ENCODE data around the gene NLGN4Y. TPM values are rescaled to one million over a fixed set of nuclear protein-coding genes. Genes with fewer than 3 reads are reported as not detected.

Gene NLGN4Y
- polyA plus RNA-seq, 6 donors from 2014 or later, result not detected

DNA sequence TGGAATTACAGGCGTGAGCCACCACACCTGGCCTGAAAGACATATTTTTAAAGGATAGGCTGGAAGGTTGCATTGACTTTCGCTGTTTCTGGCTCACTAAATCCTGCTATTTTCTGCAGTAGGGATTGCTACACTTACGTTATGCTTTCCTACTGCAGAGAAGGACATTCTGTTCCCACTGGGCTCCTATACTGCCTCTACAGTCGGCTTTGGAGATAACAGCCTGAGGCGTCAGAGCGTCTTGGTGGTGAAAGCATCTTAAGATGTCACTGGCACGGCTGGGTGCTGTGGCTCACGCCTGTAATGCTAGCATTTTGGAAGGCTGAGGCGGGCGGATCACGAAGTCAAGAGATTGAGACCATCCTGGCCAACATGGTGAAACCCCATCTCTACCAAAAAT, 77.0 kb downstream of the NLGN4Y start:
- ATAC-seq (ENCODE audit: low read depth in 2 of 2) (no peak), DNase-seq (no peak)
- no peak overlapping the region for H3K27ac Mint-ChIP-seq
- H3K9me3 Mint-ChIP-seq, result no peaks in the 10 kb centered on the region
- no peak overlapping the region for H3K4me3 Mint-ChIP-seq
- H3K4me1 Mint-ChIP-seq, result no peaks in the 10 kb centered on the region
- no peaks in the 10 kb centered on the region for H3K36me3 Mint-ChIP-seq
- no peaks in the 10 kb centered on the region for H3K27me3 Mint-ChIP-seq

DNA sequence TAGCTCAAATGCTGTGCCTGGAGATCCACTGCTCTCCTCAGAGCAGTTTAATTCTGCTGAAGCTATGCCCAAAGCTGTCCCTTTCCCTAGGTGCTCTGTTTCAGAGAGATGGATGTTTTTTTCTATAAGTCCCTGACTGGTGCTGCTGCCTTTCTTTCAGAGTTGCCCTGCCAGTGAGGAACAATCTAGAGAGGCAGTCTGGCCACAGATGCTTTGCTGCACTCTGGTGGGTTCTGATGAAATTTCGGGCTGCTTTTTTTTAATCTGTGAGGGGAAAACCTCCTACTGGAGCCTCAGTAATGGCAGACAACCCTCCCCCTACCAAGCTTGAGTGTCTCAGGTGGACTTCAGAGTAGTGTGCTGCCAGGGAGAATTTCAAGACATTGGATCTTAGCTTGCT, 93.3 kb downstream of the NLGN4Y start:
- Mint-ChIP-seq H3K4me1 (no peaks in the 10 kb centered on the region), H3K27me3 (no peaks in the 10 kb centered on the region), H3K9me3 (peaks cover 0 to 4% (median 0%) of the 10 kb centered on the region in 7 donors), H3K4me3 (no peak overlapping the region), H3K36me3 (no peaks in the 10 kb centered on the region), H3K27ac (no peak overlapping the region)
- no peak for ATAC-seq (ENCODE audit: low read depth in 2 of 2)
- no peak for DNase-seq

DNA sequence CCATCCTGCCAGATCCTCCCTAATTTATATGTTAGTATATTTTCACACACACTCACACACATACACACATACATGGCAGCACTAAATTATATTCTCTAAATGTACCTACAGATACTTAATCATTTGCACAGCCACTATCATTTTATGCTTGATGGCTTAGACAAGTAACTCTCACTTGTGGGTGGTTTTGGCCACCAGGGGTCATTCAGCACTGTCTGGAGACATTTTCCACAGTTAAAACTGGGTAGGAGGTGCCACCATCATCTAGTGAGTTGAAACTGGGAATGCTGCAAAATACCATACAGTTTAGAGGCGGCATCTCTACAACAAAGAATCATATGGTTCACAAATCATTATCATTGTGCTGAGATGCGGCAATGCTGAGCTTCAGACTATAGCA, 94.2 kb downstream of the NLGN4Y start:
- no peaks in the 10 kb centered on the region for H3K27me3 Mint-ChIP-seq
- no peak for ATAC-seq (ENCODE audit: low read depth in 2 of 2)
- DNase-seq, result no peak
- no peak overlapping the region for H3K4me3 Mint-ChIP-seq
- H3K9me3 Mint-ChIP-seq, result peaks cover 0 to 4% (median 0%) of the 10 kb centered on the region in 7 donors
- H3K36me3 Mint-ChIP-seq, result no peaks in the 10 kb centered on the region
- H3K4me1 Mint-ChIP-seq, result no peaks in the 10 kb centered on the region
- H3K27ac Mint-ChIP-seq, result no peak overlapping the region

DNA sequence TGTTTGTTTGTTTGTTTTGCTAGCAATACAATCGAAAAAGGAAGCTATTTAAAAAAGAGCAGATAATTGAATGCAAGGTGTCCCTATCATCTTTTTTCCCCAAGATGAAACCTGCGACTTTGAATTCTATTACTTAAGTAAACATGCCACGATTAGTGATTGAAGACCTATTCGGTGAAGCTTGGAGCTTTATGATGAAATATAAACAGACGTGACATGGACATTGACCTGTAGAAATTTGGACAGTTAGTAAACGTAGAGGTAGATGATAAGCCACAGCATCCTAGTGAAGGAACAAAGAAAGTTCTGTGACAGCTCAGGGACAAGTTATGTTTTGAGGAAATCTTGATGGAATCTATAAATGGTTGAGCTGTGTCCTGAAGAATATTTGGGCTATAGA, 103.9 kb downstream of the NLGN4Y start:
- no peak overlapping the region for H3K4me3 Mint-ChIP-seq
- no peak for ATAC-seq (ENCODE audit: low read depth in 2 of 2)
- no peaks in the 10 kb centered on the region for H3K27me3 Mint-ChIP-seq
- no peaks in the 10 kb centered on the region for H3K36me3 Mint-ChIP-seq
- no peak overlapping the region for H3K27ac Mint-ChIP-seq
- H3K4me1 Mint-ChIP-seq, result no peaks in the 10 kb centered on the region
- no peak for DNase-seq
- peaks cover 0 to 3% (median 0%) of the 10 kb centered on the region in 7 donors for H3K9me3 Mint-ChIP-seq

DNA sequence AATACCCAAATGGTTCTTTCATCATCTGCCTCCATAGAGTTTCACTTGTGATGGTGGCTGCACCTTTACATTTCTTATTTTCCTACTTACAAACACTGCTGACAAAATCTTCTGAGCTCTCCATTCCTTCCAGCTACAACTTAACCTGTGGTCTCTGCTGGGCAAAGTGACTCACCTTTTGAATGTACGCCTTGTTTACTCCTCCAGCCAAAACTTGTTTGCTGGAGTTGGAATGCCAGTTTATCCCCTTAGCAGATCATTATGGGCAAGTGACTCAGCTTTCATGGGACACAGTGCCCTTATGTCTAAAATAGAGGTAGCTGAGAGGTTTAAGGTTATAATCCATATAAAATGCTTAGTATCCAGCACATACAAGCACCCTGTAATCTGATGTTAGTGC, 107.3 kb downstream of the NLGN4Y start:
- no peak for ATAC-seq (ENCODE audit: low read depth in 2 of 2)
- Mint-ChIP-seq H3K27me3 (no peaks in the 10 kb centered on the region), H3K36me3 (no peaks in the 10 kb centered on the region), H3K9me3 (no peaks in the 10 kb centered on the region), H3K4me1 (no peaks in the 10 kb centered on the region), H3K27ac (no peak overlapping the region), H3K4me3 (no peak overlapping the region)
- DNase-seq, result no peak

DNA sequence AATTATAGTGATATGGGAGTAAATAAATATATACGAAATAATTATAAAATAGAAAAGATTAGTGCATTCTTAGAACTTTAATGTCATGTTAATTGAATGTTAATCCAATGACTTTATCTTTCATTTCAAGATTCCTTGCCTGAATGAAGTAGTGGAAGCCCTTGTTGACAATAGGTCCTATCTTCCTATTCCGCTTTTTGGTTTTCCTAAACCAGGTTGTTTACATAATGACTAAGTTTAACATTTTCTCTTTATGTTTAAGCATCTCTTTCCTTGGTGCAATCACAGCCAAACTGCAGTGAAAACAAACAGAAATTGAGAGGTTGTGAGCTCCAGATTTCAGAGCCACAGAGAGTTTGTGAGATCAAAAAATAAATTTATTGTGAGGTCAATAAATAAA, 109.4 kb downstream of the NLGN4Y start:
- Mint-ChIP-seq H3K4me3 (no peak overlapping the region), H3K4me1 (no peaks in the 10 kb centered on the region), H3K9me3 (no peaks in the 10 kb centered on the region), H3K36me3 (no peaks in the 10 kb centered on the region), H3K27ac (no peak overlapping the region), H3K27me3 (no peaks in the 10 kb centered on the region)
- DNase-seq (no peak), ATAC-seq (ENCODE audit: low read depth in 2 of 2) (no peak)

DNA sequence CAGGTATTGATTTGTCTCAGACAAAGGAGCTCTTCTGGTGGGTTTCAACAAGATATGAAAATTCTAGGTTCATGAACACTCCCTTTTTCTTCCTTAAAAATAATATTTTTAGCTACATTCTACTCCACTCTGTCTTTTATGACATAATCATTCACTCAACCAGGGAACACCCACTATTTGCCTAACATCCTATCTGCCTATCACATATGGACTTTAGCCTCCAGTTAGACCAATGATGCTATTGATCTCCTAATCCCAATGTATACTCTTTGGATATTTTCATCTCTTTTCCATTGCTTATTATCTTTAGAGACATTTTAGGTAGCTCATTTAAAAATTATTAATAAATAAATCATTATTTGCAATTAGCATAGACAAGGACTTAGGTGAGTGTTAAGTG, 110.6 kb downstream of the NLGN4Y start:
- no peaks in the 10 kb centered on the region for H3K9me3 Mint-ChIP-seq

DNA sequence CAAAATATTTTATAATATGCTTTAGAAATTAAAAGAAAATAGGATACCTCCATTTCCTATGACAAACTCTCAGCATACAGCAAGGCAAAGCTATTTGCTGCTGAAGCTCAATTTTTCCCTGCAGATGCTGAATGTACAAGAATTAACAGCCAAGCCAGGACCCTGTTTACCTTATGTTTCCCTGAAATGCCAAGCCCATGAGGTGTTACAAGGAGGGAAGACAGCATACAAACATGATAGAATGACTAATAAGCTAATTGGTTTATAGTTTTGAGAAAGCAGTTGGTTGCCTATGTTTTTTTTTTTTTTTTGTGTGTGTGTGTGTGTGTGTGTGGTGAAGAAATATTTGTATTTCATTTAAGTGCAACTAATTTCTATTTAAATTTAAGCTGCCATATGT, 113.2 kb downstream of the NLGN4Y start:
- ATAC-seq (ENCODE audit: low read depth in 2 of 2), result no peak
- H3K4me3 Mint-ChIP-seq, result no peak overlapping the region
- no peaks in the 10 kb centered on the region for H3K27me3 Mint-ChIP-seq
- no peaks in the 10 kb centered on the region for H3K9me3 Mint-ChIP-seq
- H3K27ac Mint-ChIP-seq, result no peak overlapping the region
- H3K4me1 Mint-ChIP-seq, result no peaks in the 10 kb centered on the region
- no peak for DNase-seq
- no peaks in the 10 kb centered on the region for H3K36me3 Mint-ChIP-seq

More for the DNA sequence above, 110.6 kb downstream of the NLGN4Y start:
- Mint-ChIP-seq H3K4me1 (no peaks in the 10 kb centered on the region), H3K36me3 (no peaks in the 10 kb centered on the region), H3K4me3 (no peak overlapping the region), H3K27me3 (no peaks in the 10 kb centered on the region), H3K27ac (no peak overlapping the region)
- DNase-seq (no peak), ATAC-seq (ENCODE audit: low read depth in 2 of 2) (no peak)

DNA sequence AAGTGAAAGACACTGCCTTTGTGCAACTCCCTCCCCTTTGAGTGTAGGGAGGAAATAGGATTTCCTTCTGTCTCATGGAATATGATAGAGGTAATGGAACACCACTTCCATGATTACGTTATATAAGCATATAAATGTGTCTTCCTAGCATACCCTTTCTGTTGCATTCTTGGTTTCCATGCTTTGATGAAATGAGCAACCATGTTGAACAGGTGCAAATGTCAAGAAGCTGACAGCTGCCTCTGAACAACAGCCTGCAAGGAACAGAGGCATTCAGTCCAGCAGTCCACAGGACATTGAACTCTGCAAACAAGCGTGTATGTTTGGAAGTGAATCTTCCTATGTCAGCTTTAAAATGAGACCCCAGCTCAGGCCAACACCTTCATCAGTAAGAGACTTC, 117.5 kb downstream of the NLGN4Y start:
- ATAC-seq (ENCODE audit: low read depth in 2 of 2) (no peak), DNase-seq (no peak)
- Mint-ChIP-seq H3K27ac (no peak overlapping the region), H3K4me3 (no peak overlapping the region), H3K9me3 (peaks cover 0 to 4% (median 0%) of the 10 kb centered on the region in 7 donors), H3K4me1 (no peaks in the 10 kb centered on the region), H3K36me3 (no peaks in the 10 kb centered on the region), H3K27me3 (no peaks in the 10 kb centered on the region)

DNA sequence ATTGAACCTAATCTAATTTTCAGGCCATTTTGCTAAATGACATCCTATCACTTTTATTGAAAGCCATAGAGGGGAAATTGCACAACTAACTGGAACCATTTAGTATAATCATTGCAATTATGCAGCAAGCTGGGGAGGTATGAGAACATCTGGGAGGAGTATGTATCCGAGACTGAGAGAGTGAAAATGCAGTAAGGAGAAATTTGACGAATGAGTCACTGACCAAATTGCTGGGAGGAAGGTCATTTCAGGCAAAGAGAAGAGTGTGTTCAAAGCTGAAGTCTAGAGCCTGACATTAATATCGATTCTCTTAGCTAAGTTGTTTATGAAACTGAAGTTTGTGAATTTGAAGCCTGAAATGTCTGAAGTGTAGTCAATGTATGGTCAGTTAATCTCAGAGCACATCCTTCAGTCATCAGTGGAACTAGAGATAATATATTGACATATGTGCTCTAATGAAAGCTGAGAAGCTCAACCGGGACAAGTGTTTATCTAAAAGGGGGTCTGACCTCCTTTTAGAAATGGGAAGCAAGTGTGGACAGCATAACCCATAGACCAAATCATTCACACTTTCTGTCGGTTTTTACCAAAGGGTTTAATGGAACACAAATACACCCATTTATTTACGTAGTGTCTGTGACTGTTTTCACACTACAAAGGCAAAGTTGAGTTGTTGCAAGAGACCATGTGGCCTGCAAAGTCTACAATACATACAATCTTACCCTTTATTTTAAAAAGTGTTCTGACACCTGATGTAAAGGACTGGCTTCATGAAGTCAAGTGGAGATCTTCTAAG, 120.0 kb downstream of the NLGN4Y start:
- H3K4me3 Mint-ChIP-seq, result no peak overlapping the region
- DNase-seq (no peak), ATAC-seq (ENCODE audit: low read depth in 2 of 2) (no peak)
- no peaks in the 10 kb centered on the region for H3K36me3 Mint-ChIP-seq
- H3K9me3 Mint-ChIP-seq, result peaks cover 0 to 6% (median 0%) of the 10 kb centered on the region in 7 donors
- H3K27me3 Mint-ChIP-seq, result no peaks in the 10 kb centered on the region
- peak overlapping the region in 1 of 6 donors; percentile 4 for H3K27ac Mint-ChIP-seq
- H3K4me1 Mint-ChIP-seq, result no peaks in the 10 kb centered on the region

DNA sequence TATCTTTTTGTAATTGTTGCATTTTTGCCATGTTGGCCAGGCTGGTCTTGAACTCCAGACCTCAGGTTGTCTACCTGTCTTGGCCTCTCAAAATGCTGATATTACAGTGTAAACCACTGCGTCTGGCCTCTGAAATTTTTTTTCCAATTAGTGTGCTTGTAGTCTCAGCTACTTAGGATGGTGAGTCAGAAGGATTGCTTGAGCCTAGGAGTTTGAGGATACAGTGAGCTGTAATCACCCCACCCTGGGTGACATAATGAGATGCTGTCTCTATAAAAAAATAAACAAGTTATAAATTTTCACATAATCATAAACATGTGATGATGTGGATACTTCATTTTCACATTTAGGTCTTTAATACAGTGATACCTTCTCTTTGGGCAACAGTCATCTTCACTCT, 154.9 kb downstream of the NLGN4Y start:
- no peaks in the 10 kb centered on the region for H3K36me3 Mint-ChIP-seq
- ATAC-seq (ENCODE audit: low read depth in 2 of 2) (no peak), DNase-seq (no peak)
- no peaks in the 10 kb centered on the region for H3K27me3 Mint-ChIP-seq
- no peaks in the 10 kb centered on the region for H3K4me1 Mint-ChIP-seq
- H3K9me3 Mint-ChIP-seq, result peaks cover 0 to 6% (median 0%) of the 10 kb centered on the region in 7 donors
- no peak overlapping the region for H3K4me3 Mint-ChIP-seq
- H3K27ac Mint-ChIP-seq, result no peak overlapping the region

DNA sequence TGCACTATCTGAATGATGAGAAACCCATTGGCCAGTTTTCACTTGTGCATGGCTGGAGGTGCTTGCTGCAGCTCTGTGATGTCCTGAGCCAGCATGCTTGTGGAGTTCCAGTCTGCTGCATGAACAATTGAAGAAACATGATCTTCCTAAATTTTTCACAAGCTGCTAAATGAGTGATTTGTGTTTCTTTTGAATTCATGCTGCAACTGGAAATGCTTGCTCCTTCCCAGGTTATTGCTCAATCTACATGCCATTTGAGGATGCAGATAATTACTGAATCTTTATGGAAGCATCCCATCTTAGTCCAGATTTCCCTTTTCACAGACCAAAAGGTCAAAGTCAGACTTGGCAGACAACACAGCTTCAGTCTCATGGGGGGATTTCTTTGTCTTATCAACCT, 170.2 kb downstream of the NLGN4Y start:
- Mint-ChIP-seq H3K4me1 (no peaks in the 10 kb centered on the region), H3K36me3 (no peaks in the 10 kb centered on the region), H3K4me3 (no peak overlapping the region), H3K9me3 (peaks cover 0 to 2% (median 0%) of the 10 kb centered on the region in 7 donors), H3K27ac (no peak overlapping the region), H3K27me3 (no peaks in the 10 kb centered on the region)
- ATAC-seq (ENCODE audit: low read depth in 2 of 2) (no peak), DNase-seq (no peak)

DNA sequence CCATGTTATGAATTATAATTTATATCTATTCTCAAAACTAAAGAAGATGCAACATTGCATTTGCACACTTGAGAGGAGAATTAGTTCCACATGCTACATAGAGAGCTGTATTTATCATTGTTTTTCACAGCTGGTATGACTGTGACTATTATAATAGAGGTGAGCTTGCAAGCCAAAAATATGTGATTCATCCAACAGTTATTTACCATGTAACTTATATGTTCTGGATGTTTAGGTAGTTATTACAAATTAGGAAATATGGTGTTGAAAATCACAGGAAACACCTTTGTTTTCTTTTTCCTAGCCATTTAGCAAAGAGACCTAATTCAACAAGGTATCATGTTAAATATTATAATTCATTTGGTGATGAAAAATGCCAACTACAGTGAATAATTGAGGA, 183.8 kb downstream of the NLGN4Y start:
- Mint-ChIP-seq H3K4me3 (no peak overlapping the region), H3K9me3 (peaks cover 0 to 9% (median 0%) of the 10 kb centered on the region in 7 donors), H3K4me1 (no peaks in the 10 kb centered on the region), H3K27me3 (no peaks in the 10 kb centered on the region), H3K36me3 (no peaks in the 10 kb centered on the region), H3K27ac (no peak overlapping the region)
- ATAC-seq (ENCODE audit: low read depth in 2 of 2) (no peak), DNase-seq (no peak)

DNA sequence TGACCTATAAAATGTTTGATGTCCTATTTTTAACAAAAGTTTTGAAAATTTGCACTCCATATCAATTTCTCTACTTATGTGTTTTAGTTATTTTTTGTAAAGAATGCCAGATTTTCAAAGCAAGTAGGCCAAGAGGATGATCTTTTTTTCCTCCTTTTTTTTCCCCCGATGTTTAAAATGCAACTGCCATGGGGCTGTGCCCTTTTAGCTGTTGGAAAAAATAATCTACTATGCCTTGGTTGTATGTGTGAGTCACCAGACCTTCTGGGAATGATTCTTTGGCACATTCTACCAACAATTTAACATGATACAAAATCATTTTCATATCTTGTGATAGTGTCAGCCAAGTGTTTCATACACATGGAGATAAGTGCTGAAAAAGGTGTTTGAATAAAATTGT, 217.3 kb downstream of the NLGN4Y start:
- no peak for DNase-seq
- no peaks in the 10 kb centered on the region for H3K4me1 Mint-ChIP-seq
- H3K36me3 Mint-ChIP-seq, result no peaks in the 10 kb centered on the region
- no peaks in the 10 kb centered on the region for H3K9me3 Mint-ChIP-seq
- H3K27ac Mint-ChIP-seq, result no peak overlapping the region
- no peak overlapping the region for H3K4me3 Mint-ChIP-seq
- H3K27me3 Mint-ChIP-seq, result no peaks in the 10 kb centered on the region
- ATAC-seq (ENCODE audit: low read depth in 2 of 2), result no peak

DNA sequence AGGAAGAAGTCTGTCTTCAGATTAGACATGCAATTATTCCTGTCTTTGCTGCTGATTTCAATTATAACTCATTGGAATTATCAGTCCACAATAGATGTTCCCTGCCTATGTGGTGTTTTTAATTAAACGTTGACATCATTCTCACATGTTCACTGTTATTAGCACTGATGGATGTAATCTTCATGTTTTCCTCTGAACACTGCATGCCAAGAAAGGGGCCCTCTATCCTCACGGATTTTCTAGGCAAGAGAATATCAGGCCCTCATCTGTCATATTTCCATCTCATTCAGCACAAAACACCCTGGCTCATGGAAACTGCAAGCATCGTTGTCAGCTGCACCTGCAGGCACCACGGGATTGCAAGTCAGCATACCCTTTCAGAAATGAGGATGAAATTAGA, 224.0 kb downstream of the NLGN4Y start:
- Mint-ChIP-seq H3K4me3 (no peak overlapping the region), H3K9me3 (no peaks in the 10 kb centered on the region), H3K4me1 (no peaks in the 10 kb centered on the region), H3K27ac (no peak overlapping the region), H3K27me3 (no peaks in the 10 kb centered on the region), H3K36me3 (no peaks in the 10 kb centered on the region)
- DNase-seq (no peak), ATAC-seq (ENCODE audit: low read depth in 2 of 2) (no peak)

Data from naive B cell (primary cell).